H1 (cell line): ENCODE measurements around the gene PCDHGB7.
"Not testable (repeated sequence)": the region's sequence is repeated elsewhere in the genome, so short reads cannot be mapped to it uniquely, and the experiment has no call there.

Experiments
- ASH2L ChIP-seq: fragments of 200-600, 300-600 bp; sonication (generic); IDR thresholded peaks from one replicate; pipeline ENCODE4 v1.7.1; 2017; ENCODE audit warnings: low read length
- JUN ChIP-seq: IDR thresholded peaks from 2 replicates; pipeline ENCODE4 v1.6.1; 2011; ENCODE audit warnings: low read depth, mild to moderate bottlenecking, improper control_type of control experiment, low read length
- KDM5A ChIP-seq: fragments of 200-600 bp; IDR thresholded peaks from 2 replicates; pipeline ENCODE4 v1.7.1; 2012; ENCODE audit warnings: mild to moderate bottlenecking, low read length, inconsistent platforms, mixed read lengths
- MAFK ChIP-seq: IDR thresholded peaks from 2 replicates; pipeline ENCODE4 v1.6.1; 2012; ENCODE audit warnings: low read depth, mild to moderate bottlenecking, improper control_type of control experiment, low read length
- POLR2A ChIP-seq, 2 experiments: IDR thresholded peaks; 1 replicate in 1 of 2; 2 replicates in 1 of 2; pipeline ENCODE4 v1.6.1; 2011; ENCODE audit warnings: low read depth in 2 of 2, low read length in 2 of 2, mild to moderate bottlenecking in 2 of 2; ENCODE audit errors: control extremely low read depth in 1 of 2
- POLR2AphosphoS5 ChIP-seq: IDR thresholded peaks from 2 replicates; pipeline ENCODE4 v1.6.1; 2011; ENCODE audit warnings: low read depth, low read length
- RFX5 ChIP-seq: IDR thresholded peaks from 2 replicates; pipeline ENCODE4 v1.6.1; 2011; ENCODE audit warnings: low read depth, low read length, improper control_type of control experiment, borderline replicate concordance
- SIN3A ChIP-seq, 2 experiments: IDR thresholded peaks in 1 of 2; conservative IDR thresholded peaks in 1 of 2; 2 replicates each; pipeline ENCODE4 v1.6.1; 2011 to 2012; ENCODE audit warnings: low read length in 2 of 2, improper control_type of control experiment in 1 of 2, low read depth in 1 of 2, mild to moderate bottlenecking in 1 of 2
- ZNF274 ChIP-seq: IDR thresholded peaks from 2 replicates; pipeline ENCODE4 v1.7.0; 2012; ENCODE audit warnings: low read length, borderline replicate concordance; ENCODE audit errors: extremely low read depth
- TF ChIP-seq, protein P1 (sequence below): IDR thresholded peaks from 2 replicates; pipeline ENCODE4 v1.6.1; 2011; ENCODE audit warnings: low read depth, mild to moderate bottlenecking, low read length; ENCODE audit not compliant: insufficient read depth
- TF ChIP-seq, protein P2 (sequence below): IDR thresholded peaks from 2 replicates; pipeline ENCODE4 v1.6.1; 2012; ENCODE audit warnings: low read length, inconsistent platforms

DNA sequence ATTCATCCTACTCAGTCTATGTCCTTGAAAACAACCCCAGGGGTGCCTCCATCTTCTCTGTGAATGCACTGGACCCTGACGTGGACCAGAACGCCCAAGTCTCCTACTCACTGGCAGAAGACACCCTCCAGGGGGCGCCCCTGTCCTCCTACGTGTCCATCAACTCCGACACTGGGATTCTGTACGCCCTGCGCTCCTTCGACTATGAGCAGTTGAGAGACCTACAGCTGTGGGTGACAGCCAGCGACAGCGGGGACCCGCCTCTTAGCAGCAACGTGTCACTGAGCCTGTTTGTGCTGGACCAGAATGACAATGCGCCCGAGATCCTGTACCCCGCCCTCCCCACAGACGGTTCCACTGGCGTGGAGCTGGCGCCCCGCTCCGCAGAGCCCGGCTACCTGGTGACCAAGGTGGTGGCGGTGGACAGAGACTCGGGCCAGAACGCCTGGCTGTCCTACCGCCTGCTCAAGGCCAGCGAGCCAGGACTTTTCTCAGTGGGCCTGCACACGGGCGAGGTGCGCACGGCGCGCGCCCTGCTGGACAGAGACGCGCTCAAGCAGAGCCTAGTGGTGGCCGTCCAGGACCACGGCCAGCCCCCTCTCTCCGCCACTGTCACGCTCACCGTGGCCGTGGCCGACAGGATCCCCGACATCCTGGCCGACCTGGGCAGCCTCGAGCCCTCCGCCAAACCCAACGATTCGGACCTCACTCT, 41.9 kb upstream of the PCDHGB7 start:
- TF ChIP-seq ASH2L; POLR2A (IDR thresholded peaks at IDR 0.05; ENCODE audit: control extremely low read depth in 1 of 2, low read depth in 2 of 2, low read length in 2 of 2); POLR2AphosphoS5; ZNF274; RFX5; KDM5A; SIN3A (conservative IDR thresholded peaks at IDR 0.05 in 1 of 2, IDR thresholded peaks at IDR 0.05 in 1 of 2; ENCODE audit: low read depth in 1 of 2, low read length in 2 of 2); JUN; MAFK: not testable (repeated sequence)
- TF ChIP-seq, protein P1, sequence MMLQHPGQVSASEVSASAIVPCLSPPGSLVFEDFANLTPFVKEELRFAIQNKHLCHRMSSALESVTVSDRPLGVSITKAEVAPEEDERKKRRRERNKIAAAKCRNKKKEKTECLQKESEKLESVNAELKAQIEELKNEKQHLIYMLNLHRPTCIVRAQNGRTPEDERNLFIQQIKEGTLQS, result not testable (repeated sequence)
- TF ChIP-seq, protein P2, sequence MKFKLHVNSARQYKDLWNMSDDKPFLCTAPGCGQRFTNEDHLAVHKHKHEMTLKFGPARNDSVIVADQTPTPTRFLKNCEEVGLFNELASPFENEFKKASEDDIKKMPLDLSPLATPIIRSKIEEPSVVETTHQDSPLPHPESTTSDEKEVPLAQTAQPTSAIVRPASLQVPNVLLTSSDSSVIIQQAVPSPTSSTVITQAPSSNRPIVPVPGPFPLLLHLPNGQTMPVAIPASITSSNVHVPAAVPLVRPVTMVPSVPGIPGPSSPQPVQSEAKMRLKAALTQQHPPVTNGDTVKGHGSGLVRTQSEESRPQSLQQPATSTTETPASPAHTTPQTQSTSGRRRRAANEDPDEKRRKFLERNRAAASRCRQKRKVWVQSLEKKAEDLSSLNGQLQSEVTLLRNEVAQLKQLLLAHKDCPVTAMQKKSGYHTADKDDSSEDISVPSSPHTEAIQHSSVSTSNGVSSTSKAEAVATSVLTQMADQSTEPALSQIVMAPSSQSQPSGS, result not testable (repeated sequence)
